Gastrocnemius medialis (tissue), 4 donors: Measurements from ENCODE around the gene OR10K2. TPM values are rescaled to one million over a fixed set of nuclear protein-coding genes. Genes with fewer than 3 reads are reported as not detected.

Experiments used
- ATAC-seq, 2 donors: fragments of 150-250 bp; one replicate each; pipeline ENCODE4 v1.9.1; 2016
- DNase-seq, 2 donors: peaks; one replicate each; pipeline ENCODE4 v3.0.0-alpha.2; 2019
- H3K27ac ChIP-seq, 4 donors: fragments of 200-600 bp; sonication (generic); 1 replicate in 1 of 4; 2 replicates in 3 of 4; pipeline ENCODE4 v1.5.1; 2016 to 2018; ENCODE audit warnings: mild to moderate bottlenecking in 2 of 4, moderate library complexity in 1 of 4
- H3K27me3 ChIP-seq, 3 donors: fragments of 200-600 bp; sonication (generic) in 2 of 3; 1 replicate in 1 of 3; 2 replicates in 2 of 3; pipeline versions ENCODE4 v1.5.1 to v1.6.0; 2016 to 2019; ENCODE audit warnings: mild to moderate bottlenecking in 1 of 3, moderate library complexity in 1 of 3
- H3K36me3 ChIP-seq, 2 donors: fragments of 200-600 bp; sonication (generic) in 1 of 2; one replicate each; pipeline ENCODE4 v1.5.1; 2017 to 2018
- H3K4me1 ChIP-seq, 2 donors: fragments of 200-600 bp; sonication (generic) in 1 of 2; one replicate each; pipeline ENCODE4 v1.5.1; 2016 to 2017; ENCODE audit warnings: mild to moderate bottlenecking in 2 of 2
- H3K4me3 ChIP-seq, 4 donors: fragments of 200-600 bp; sonication (generic) in 3 of 4; 1 replicate in 1 of 4; 2 replicates in 3 of 4; pipeline ENCODE4 v1.5.1; 2016 to 2019; ENCODE audit warnings: mild to moderate bottlenecking in 2 of 4
- H3K9me3 ChIP-seq, 3 donors: fragments of 200-600 bp; sonication (generic) in 2 of 3; 1 replicate in 1 of 3; 2 replicates in 2 of 3; pipeline ENCODE4 v1.5.1; 2016 to 2019
- POLR2A ChIP-seq, 2 donors: fragments of 450-650 bp; IDR thresholded peaks; one replicate each; pipeline ENCODE4 v1.6.1; 2017; ENCODE audit warnings: antibody characterized with exemption in 2 of 2, mild to moderate bottlenecking in 2 of 2, moderate library complexity in 2 of 2
- in situ Hi-C, 4 donors: fragments of 200-750 bp; cut with MboI; loops; one replicate each; pipeline versions ENCODE4 v1.15.0 to v1.8.0; 2017; ENCODE audit warnings: low sequenced_read_pairs in 4 of 4
- intact Hi-C: fragments of 100-400 bp; cut with DNase I; formaldehyde crosslinking; loops from one replicate; pipeline ENCODE4 v1.15.1; 2023; ENCODE audit warnings: low total_unique reads
- total RNA-seq, 4 donors: library from RNA; depleted of rRNA; stranded (reverse); fragments of >200 nt; gene quantifications; one replicate each; pipeline versions ENCODE4 v1.1.0 to v1.2.3, GENCODE V29; 2016
- TF ChIP-seq, protein P1 (sequence below), 5 experiments: fragments of 450-650 bp in 3 of 5; fragments of 200-600 bp in 2 of 5; sonication (generic) in 2 of 5; IDR thresholded peaks in 4 of 5; conservative IDR thresholded peaks in 1 of 5; 1 replicate in 4 of 5; 2 replicates in 1 of 5; pipeline ENCODE4 v1.5.1; 2016 to 2019; ENCODE audit warnings: antibody characterized with exemption in 5 of 5, mild to moderate bottlenecking in 3 of 5, moderate library complexity in 3 of 5

The OR10K2 gene
- total RNA-seq: not detected

GRCh38 chr1:158426137-158426536 is at the start of gene OR10K2:
OR10K2 (minus strand) TSS chr1:158426237; CDS start chr1:158420866, 5,371 bp downstream.
- ATAC-seq: no peak
- Histone ChIP-seq H3K36me3 (no peaks in the 10 kb centered on the region), H3K9me3 (no peaks in the 10 kb centered on the region), H3K4me3 (no peak within 1 kb of the TSS), H3K27ac (no peak within 1 kb of the TSS), H3K27me3 (no peaks in the 10 kb centered on the region), H3K4me1 (no peaks in the 10 kb centered on the region)
- DNase-seq: no peak
- TF ChIP-seq, protein P1, sequence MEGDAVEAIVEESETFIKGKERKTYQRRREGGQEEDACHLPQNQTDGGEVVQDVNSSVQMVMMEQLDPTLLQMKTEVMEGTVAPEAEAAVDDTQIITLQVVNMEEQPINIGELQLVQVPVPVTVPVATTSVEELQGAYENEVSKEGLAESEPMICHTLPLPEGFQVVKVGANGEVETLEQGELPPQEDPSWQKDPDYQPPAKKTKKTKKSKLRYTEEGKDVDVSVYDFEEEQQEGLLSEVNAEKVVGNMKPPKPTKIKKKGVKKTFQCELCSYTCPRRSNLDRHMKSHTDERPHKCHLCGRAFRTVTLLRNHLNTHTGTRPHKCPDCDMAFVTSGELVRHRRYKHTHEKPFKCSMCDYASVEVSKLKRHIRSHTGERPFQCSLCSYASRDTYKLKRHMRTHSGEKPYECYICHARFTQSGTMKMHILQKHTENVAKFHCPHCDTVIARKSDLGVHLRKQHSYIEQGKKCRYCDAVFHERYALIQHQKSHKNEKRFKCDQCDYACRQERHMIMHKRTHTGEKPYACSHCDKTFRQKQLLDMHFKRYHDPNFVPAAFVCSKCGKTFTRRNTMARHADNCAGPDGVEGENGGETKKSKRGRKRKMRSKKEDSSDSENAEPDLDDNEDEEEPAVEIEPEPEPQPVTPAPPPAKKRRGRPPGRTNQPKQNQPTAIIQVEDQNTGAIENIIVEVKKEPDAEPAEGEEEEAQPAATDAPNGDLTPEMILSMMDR (IDR thresholded peaks at IDR 0.05 in 4 of 5, conservative IDR thresholded peaks at IDR 0.05 in 1 of 5): no peak
- TF ChIP-seq POLR2A (IDR thresholded peaks at IDR 0.05): no peak
- intact Hi-C loops: no loop called here
- in situ Hi-C loops: no loop called here

GRCh38 chr1:158471920-158472319 is 45.9 kb upstream of the OR10K2 start, which contains the start of gene OR10R2:
OR10R2 (plus strand) TSS chr1:158472220; CDS start chr1:158472326, 106 bp downstream.
- in situ Hi-C loops: no loop called here
- ATAC-seq (no peak), DNase-seq (no peak)
- H3K4me1 ChIP-seq: no peaks in the 10 kb centered on the region
- no peak within 1 kb of the TSS for H3K4me3 ChIP-seq
- H3K27me3 ChIP-seq: no peaks in the 10 kb centered on the region
- intact Hi-C loops: no loop called here
- no peak within 1 kb of the TSS for H3K27ac ChIP-seq
- TF ChIP-seq, protein P1 (IDR thresholded peaks at IDR 0.05 in 4 of 5, conservative IDR thresholded peaks at IDR 0.05 in 1 of 5): no peak
- TF ChIP-seq POLR2A (IDR thresholded peaks at IDR 0.05): no peak
- no peaks in the 10 kb centered on the region for H3K9me3 ChIP-seq
- no peaks in the 10 kb centered on the region for H3K36me3 ChIP-seq

DNA sequence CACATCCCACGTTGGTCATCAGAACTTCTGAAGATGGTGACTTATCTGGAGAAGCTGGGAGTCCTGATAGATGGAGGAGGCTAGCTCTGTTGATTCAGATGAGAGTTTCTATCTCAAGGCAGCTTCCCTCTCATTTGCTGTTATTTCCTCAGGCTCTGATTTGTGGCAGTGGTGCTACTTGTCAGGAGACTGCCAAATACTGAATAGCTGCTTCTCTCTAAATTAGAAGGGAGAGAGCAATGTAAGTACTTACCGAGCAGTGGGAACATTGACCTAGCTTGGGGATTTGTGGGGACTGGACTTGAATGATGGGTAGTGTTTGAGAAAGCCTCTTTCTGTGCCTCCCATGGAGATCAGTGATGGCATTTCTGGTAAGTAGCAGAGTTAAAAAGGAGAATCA is 35.5 kb upstream of the OR10K2 start, which contains the start of gene OR10K1:
Gene OR10K1, plus strand, starts transcription at position 301 of the 400 bp plus-strand sequence. CDS start 3,728 bp downstream, outside the sequence.
- no peak for ATAC-seq
- H3K9me3 ChIP-seq: no peaks in the 10 kb centered on the region
- H3K4me3 ChIP-seq: no peak within 1 kb of the TSS
- TF ChIP-seq, protein P1 (IDR thresholded peaks at IDR 0.05 in 4 of 5, conservative IDR thresholded peaks at IDR 0.05 in 1 of 5): no peak
- no peak for TF ChIP-seq POLR2A (IDR thresholded peaks at IDR 0.05)
- no peak within 1 kb of the TSS for H3K27ac ChIP-seq
- in situ Hi-C loops: no loop called here
- DNase-seq: no peak
- no peaks in the 10 kb centered on the region for H3K36me3 ChIP-seq
- H3K4me1 ChIP-seq: no peaks in the 10 kb centered on the region
- intact Hi-C loops: no loop called here
- H3K27me3 ChIP-seq: no peaks in the 10 kb centered on the region

DNA sequence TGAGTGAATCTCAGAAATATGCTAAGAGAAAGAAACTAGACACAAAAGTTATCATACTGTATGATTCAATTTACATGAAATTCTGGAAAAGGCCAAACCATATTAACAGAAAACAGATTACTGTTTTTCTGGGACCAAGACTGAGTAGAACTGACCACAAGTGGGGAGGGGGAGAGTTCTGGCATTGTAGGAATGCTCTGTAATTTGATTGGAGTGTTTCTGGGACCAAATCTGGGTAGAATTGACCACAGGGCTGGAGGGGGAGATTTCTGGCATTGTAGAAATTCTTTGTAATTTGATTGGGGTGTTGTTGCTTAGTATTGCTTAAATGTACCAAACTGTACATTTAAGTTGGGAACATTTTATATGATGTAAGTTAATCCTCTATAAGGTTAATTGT is 32.2 kb upstream of the OR10K2 start:
- no peak overlapping the region for H3K27ac ChIP-seq
- H3K36me3 ChIP-seq: no peaks in the 10 kb centered on the region
- ATAC-seq: no peak
- no peaks in the 10 kb centered on the region for H3K4me1 ChIP-seq
- intact Hi-C loops (no loop called here), in situ Hi-C loops (no loop called here)
- no peaks in the 10 kb centered on the region for H3K9me3 ChIP-seq
- TF ChIP-seq, protein P1 (IDR thresholded peaks at IDR 0.05 in 4 of 5, conservative IDR thresholded peaks at IDR 0.05 in 1 of 5): no peak
- TF ChIP-seq POLR2A (IDR thresholded peaks at IDR 0.05): no peak
- DNase-seq: no peak
- no peak overlapping the region for H3K4me3 ChIP-seq
- no peaks in the 10 kb centered on the region for H3K27me3 ChIP-seq

DNA sequence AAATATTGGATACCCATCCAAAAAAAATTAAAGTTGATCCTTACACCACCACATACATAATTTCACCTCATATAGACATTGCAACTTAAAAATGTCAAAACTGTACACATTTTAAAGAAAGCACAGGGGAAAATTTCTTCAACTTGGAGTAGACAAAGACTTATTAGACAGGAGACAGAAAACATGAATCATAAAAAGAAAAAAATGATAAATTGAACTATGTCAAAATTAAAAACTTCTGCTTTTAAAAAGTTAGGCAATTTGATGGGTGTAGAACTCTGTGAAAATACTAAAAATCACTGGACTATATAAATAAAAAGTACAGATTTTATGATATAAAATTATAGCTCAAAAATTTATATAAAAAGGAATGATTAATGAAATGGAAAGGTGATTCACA is 31.2 kb upstream of the OR10K2 start:
- Histone ChIP-seq H3K4me3 (no peak overlapping the region), H3K27ac (no peak overlapping the region), H3K36me3 (no peaks in the 10 kb centered on the region), H3K9me3 (no peaks in the 10 kb centered on the region), H3K27me3 (no peaks in the 10 kb centered on the region), H3K4me1 (no peaks in the 10 kb centered on the region)
- no peak for ATAC-seq
- in situ Hi-C loops: no loop called here
- TF ChIP-seq POLR2A (IDR thresholded peaks at IDR 0.05): no peak
- TF ChIP-seq, protein P1 (IDR thresholded peaks at IDR 0.05 in 4 of 5, conservative IDR thresholded peaks at IDR 0.05 in 1 of 5): no peak
- no peak for DNase-seq
- intact Hi-C loops: no loop called here
